Esophagus squamous epithelium (tissue), 4 donors: Measurements from ENCODE around the gene CDKN2B-AS1.

Experiments used
- CTCF ChIP-seq, 6 experiments: fragments of 450-650 bp in 4 of 6; fragments of 200-600 bp in 2 of 6; sonication (generic) in 2 of 6; IDR thresholded peaks; one replicate each; pipeline ENCODE4 v1.5.1; 2016 to 2019; ENCODE audit warnings: antibody characterized with exemption in 6 of 6, mild to moderate bottlenecking in 4 of 6, moderate library complexity in 4 of 6
- POLR2A ChIP-seq, 4 donors: fragments of 450-650 bp; IDR thresholded peaks; one replicate each; pipeline ENCODE4 v1.6.1; 2017; ENCODE audit warnings: antibody characterized with exemption in 4 of 4, mild to moderate bottlenecking in 4 of 4, moderate library complexity in 3 of 4

- TF ChIP-seq CTCF (IDR thresholded peaks at IDR 0.05), result no peak
- TF ChIP-seq POLR2A (IDR thresholded peaks at IDR 0.05), result no peak
Observed at GRCh38 chr9:22108581-22109370, 114.2 kb downstream of the CDKN2B-AS1 start.
